ENCODE measurements around the gene MX2. TPM values are rescaled to one million over a fixed set of nuclear protein-coding genes. Genes with fewer than 3 reads are reported as not detected.

The MX2 gene
- total and polyA plus RNA-seq, 12 donors: 0.44 to 31.3 (median 4.8) TPM

GRCh38 chr21:41325138-41325912, 36.5 kb upstream of the MX2 start:
- no peak overlapping the region for H3K27ac ChIP-seq
- no peaks in the 10 kb centered on the region for H3K27me3 ChIP-seq
- H3K4me1 ChIP-seq (replicated peaks in 1 of 2): no peaks in the 10 kb centered on the region
- intact Hi-C loops (cut with DNase I): no loop called here
- no peaks in the 10 kb centered on the region for H3K9me3 ChIP-seq (replicated peaks in 1 of 3)
- WGBS, 4 donors: 81 to 85% (median 82%) methylated on average over 7 of the region's 7 CpGs
- no peak for DNase-seq
- TF ChIP-seq, protein P1, sequence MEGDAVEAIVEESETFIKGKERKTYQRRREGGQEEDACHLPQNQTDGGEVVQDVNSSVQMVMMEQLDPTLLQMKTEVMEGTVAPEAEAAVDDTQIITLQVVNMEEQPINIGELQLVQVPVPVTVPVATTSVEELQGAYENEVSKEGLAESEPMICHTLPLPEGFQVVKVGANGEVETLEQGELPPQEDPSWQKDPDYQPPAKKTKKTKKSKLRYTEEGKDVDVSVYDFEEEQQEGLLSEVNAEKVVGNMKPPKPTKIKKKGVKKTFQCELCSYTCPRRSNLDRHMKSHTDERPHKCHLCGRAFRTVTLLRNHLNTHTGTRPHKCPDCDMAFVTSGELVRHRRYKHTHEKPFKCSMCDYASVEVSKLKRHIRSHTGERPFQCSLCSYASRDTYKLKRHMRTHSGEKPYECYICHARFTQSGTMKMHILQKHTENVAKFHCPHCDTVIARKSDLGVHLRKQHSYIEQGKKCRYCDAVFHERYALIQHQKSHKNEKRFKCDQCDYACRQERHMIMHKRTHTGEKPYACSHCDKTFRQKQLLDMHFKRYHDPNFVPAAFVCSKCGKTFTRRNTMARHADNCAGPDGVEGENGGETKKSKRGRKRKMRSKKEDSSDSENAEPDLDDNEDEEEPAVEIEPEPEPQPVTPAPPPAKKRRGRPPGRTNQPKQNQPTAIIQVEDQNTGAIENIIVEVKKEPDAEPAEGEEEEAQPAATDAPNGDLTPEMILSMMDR (IDR thresholded peaks at IDR 0.05): no peak
- TF ChIP-seq POLR2A (IDR thresholded peaks at IDR 0.05): no peak
- no peaks in the 10 kb centered on the region for H3K36me3 ChIP-seq (replicated peaks in 1 of 2)
- H3K4me3 ChIP-seq: no peak overlapping the region

- WGBS, 4 donors: 88 to 91% (median 89%) methylated on average over 6 to 13 of the region's 13 CpGs
- Histone ChIP-seq H3K4me1 (replicated peaks in 1 of 2) (no peaks in the 10 kb centered on the region), H3K36me3 (replicated peaks in 1 of 2) (no peaks in the 10 kb centered on the region), H3K27me3 (no peaks in the 10 kb centered on the region), H3K27ac (no peak overlapping the region), H3K9me3 (replicated peaks in 1 of 3) (no peaks in the 10 kb centered on the region), H3K4me3 (no peak overlapping the region)
- no peak for DNase-seq
- TF ChIP-seq, protein P1 (IDR thresholded peaks at IDR 0.05): no peak
- no peak for TF ChIP-seq POLR2A (IDR thresholded peaks at IDR 0.05)
- intact Hi-C loops (cut with DNase I): no loop called here
These were observed 35.3 kb upstream of the MX2 start for GRCh38 chr21:41326414-41327080.

DNA sequence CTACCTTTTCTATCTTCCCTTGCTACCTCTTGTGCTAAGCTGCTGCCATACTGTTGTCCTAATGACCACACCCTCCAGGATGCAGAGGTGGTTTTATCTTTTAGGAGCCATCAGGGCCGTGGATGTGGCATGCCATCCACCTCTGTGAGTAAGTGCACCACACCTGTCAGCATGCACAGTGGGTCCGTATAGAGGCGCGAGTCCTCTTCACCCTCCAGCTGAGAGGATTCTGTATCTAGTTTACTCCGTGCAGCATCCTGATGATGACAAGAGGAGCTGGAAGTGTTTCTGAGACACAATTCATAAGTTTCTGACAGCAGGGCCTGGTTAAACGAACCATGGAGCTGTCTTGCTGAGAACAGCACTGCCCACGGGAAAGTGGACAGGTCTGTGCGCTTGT, 34.1 kb upstream of the MX2 start:
- Histone ChIP-seq H3K27me3 (no peaks in the 10 kb centered on the region), H3K4me1 (replicated peaks in 1 of 2) (no peaks in the 10 kb centered on the region), H3K4me3 (no peak overlapping the region), H3K27ac (no peak overlapping the region), H3K9me3 (replicated peaks in 1 of 3) (no peaks in the 10 kb centered on the region), H3K36me3 (replicated peaks in 1 of 2) (no peaks in the 10 kb centered on the region)
- no peak for DNase-seq
- TF ChIP-seq POLR2A (IDR thresholded peaks at IDR 0.05): no peak
- TF ChIP-seq, protein P1 (IDR thresholded peaks at IDR 0.05): no peak
- intact Hi-C loops (cut with DNase I): no loop called here
- WGBS, 4 donors: 72 to 82% (median 77%) methylated on average over 5 to 8 of the region's 8 CpGs

GRCh38 chr21:41328660-41329607, 32.9 kb upstream of the MX2 start:
- 71 to 74% (median 73%) methylated on average over 16 of the region's 16 CpGs for WGBS, 4 donors
- no peak for DNase-seq

More at GRCh38 chr21:41328660-41329607, 32.9 kb upstream of the MX2 start:
- intact Hi-C loops (cut with DNase I): no loop called here
- TF ChIP-seq, protein P1 (IDR thresholded peaks at IDR 0.05): no peak
- no peaks in the 10 kb centered on the region for H3K4me1 ChIP-seq (replicated peaks in 1 of 2)
- H3K4me3 ChIP-seq: no peak overlapping the region
- no peak overlapping the region for H3K27ac ChIP-seq
- no peaks in the 10 kb centered on the region for H3K9me3 ChIP-seq (replicated peaks in 1 of 3)
- H3K36me3 ChIP-seq (replicated peaks in 1 of 2): no peaks in the 10 kb centered on the region
- no peaks in the 10 kb centered on the region for H3K27me3 ChIP-seq

Data from adrenal gland (tissue), 12 donors.